Activated CD4-positive, alpha-beta memory T cell treated with anti-CD3 and anti-CD28 coated beads, Interleukin-2, amount 10 ng/mL, durations not matched to agents 7 days and 5 days (primary cell): ENCODE measurements around the gene FASTKD2. TPM values are rescaled to one million over a fixed set of nuclear protein-coding genes. Genes with fewer than 3 reads are reported as not detected.
"Not testable (repeated sequence)": the region's sequence is repeated elsewhere in the genome, so short reads cannot be mapped to it uniquely, and the experiment has no call there.

ENCODE experiments used
- CTCF ChIA-PET: fragments of 350-600 bp; sonication (Branson Sonifier 250); formaldehyde crosslinking; loops from one replicate; lab custom pipeline; 2021; ENCODE audit warnings: antibody characterized with exemption, inconsistent platforms; lab: Charles Lee
- POLR2A ChIA-PET: fragments of 350-600 bp; sonication (Branson Sonifier 250); formaldehyde crosslinking; loops from one replicate; lab custom pipeline; 2021; ENCODE audit warnings: antibody characterized with exemption; lab: Charles Lee
- DNase-seq: peaks from one replicate; pipeline ENCODE4 v3.0.0-alpha.2; 2020
- H3K27ac Mint-ChIP-seq: one replicate; pipeline ENCODE4 v1.8.0; 2021; ENCODE audit warnings: mild to moderate bottlenecking, mixed read lengths
- H3K27me3 Mint-ChIP-seq: one replicate; pipeline ENCODE4 v1.8.0; 2021; ENCODE audit warnings: mixed read lengths
- H3K36me3 Mint-ChIP-seq: one replicate; pipeline ENCODE4 v1.8.0; 2021; ENCODE audit warnings: low read depth, mixed read lengths
- H3K4me1 Mint-ChIP-seq: one replicate; pipeline ENCODE4 v1.8.0; 2021; ENCODE audit warnings: mixed read lengths
- H3K4me3 Mint-ChIP-seq: one replicate; pipeline ENCODE4 v1.8.0; 2021; ENCODE audit warnings: mild to moderate bottlenecking, mixed read lengths
- H3K9me3 Mint-ChIP-seq: one replicate; pipeline ENCODE4 v1.8.0; 2021; ENCODE audit warnings: mixed read lengths
- total RNA-seq, 2 experiments: library from RNA; stranded (reverse); gene quantifications; one replicate each; pipeline ENCODE4 v1.2.3, GENCODE V29; 2021

Gene FASTKD2
- total RNA-seq, 2 experiments from 2014 or later = 15.4 to 15.7 TPM

DNA sequence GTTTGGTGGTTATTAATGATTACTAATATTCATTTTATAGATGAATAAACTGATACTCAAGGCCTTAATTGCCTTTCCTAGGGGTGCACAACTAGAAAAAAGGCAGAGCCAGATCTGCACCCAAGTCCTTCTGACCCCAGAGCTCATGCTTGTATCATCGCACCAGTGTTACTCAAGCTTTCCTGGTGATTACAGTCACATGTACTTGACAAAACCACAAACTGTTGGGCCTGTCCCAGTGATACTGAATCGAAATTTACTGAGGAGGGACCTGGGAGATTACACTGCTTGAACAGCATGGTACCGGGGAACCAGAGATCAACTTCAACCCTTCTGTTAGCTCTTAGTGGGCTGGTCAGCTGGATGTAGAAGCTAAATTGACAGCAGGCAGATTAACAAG is 33.7 kb downstream of the FASTKD2 start:
- ChIA-PET POLR2A (interaction anchor here (0.7 kb wide), 1 partner anchor 34 kb away, joined by 3 read pairs; the partner anchor contains the start of genes FASTKD2 and MDH1B), CTCF (interaction anchor here (0.6 to 3.7 kb wide), 4 partner anchors 17 to 674 kb away, joined by 3 to 39 read pairs (median 17); no protein-coding TSS in a partner anchor)
- Mint-ChIP-seq H3K27me3 (no peaks in the 10 kb centered on the region), H3K4me3 (no peak overlapping the region), H3K4me1 (peaks cover 18% of the 10 kb centered on the region), H3K36me3 (peaks cover 5% of the 10 kb centered on the region), H3K27ac (no peak overlapping the region), H3K9me3 (no peaks in the 10 kb centered on the region)
- DNase-seq = no peak

GRCh38 chr2:206800506-206801417 is 35.4 kb downstream of the FASTKD2 start:
- no peaks in the 10 kb centered on the region for H3K27me3 Mint-ChIP-seq
- ChIA-PET POLR2A (interaction anchor here (0.6 to 1.7 kb wide), 2 partner anchors 673 to 735 kb away, joined by 3 to 7 read pairs; no protein-coding TSS in a partner anchor), CTCF (interaction anchor here (0.8 to 3.7 kb wide), 20 partner anchors 9 to 687 kb away, joined by 3 to 39 read pairs (median 3); no protein-coding TSS in a partner anchor)
- peaks cover 18% of the 10 kb centered on the region for H3K4me1 Mint-ChIP-seq
- H3K36me3 Mint-ChIP-seq = no peaks in the 10 kb centered on the region
- H3K4me3 Mint-ChIP-seq = peak overlapping the region; percentile 51
- peak; percentile 60 for DNase-seq
- H3K27ac Mint-ChIP-seq = peak overlapping the region; percentile 46
- H3K9me3 Mint-ChIP-seq = no peaks in the 10 kb centered on the region

- Mint-ChIP-seq H3K36me3 (no peaks in the 10 kb centered on the region), H3K4me1 (peaks cover 18% of the 10 kb centered on the region), H3K4me3 (no peak overlapping the region), H3K27me3 (no peaks in the 10 kb centered on the region), H3K9me3 (no peaks in the 10 kb centered on the region), H3K27ac (no peak overlapping the region)
- POLR2A ChIA-PET = interaction anchor here (1.7 kb wide), 1 partner anchor 672 kb away, joined by 7 read pairs; no protein-coding TSS in a partner anchor
- CTCF ChIA-PET = interaction anchor here (1.0 to 3.7 kb wide), 10 partner anchors 10 to 672 kb away, joined by 3 to 39 read pairs (median 4); no protein-coding TSS in a partner anchor
- no peak for DNase-seq
Observed at GRCh38 chr2:206801418-206802189, 36.2 kb downstream of the FASTKD2 start.

- no peaks in the 10 kb centered on the region for H3K36me3 Mint-ChIP-seq
- peaks cover 18% of the 10 kb centered on the region for H3K4me1 Mint-ChIP-seq
- POLR2A ChIA-PET = no interaction called here
- H3K4me3 Mint-ChIP-seq = no peak overlapping the region
- no peak for DNase-seq
- H3K9me3 Mint-ChIP-seq = no peaks in the 10 kb centered on the region
- H3K27me3 Mint-ChIP-seq = no peaks in the 10 kb centered on the region
- H3K27ac Mint-ChIP-seq = no peak overlapping the region
- CTCF ChIA-PET = interaction anchor here (0.8 to 3.7 kb wide), 3 partner anchors 9 to 671 kb away, joined by 3 to 39 read pairs (median 4); no protein-coding TSS in a partner anchor
Observed at GRCh38 chr2:206802654-206803514, 37.5 kb downstream of the FASTKD2 start.

DNA sequence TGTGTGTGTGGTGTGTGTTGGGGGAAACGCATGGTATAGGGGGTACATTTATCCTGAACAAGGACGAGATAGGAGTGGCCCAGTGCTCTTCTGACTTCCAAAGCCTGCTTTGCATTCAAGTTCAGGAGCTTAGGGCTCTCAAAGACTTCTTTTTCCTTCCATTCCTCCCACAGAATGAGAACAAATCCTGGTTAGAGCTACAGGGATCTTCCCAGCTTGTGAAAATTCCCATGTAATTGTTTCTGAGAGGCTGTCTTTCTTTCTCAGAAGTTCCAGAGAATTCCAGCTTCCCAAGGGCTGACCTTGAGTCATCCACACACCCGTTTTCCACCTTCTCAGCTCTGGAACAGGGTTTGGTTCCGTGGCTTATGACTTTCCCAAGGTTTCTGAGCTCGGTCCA is 38.9 kb downstream of the FASTKD2 start:
- no peak overlapping the region for H3K4me3 Mint-ChIP-seq
- no peak overlapping the region for H3K27ac Mint-ChIP-seq
- H3K9me3 Mint-ChIP-seq = no peaks in the 10 kb centered on the region
- ChIA-PET POLR2A (no interaction called here), CTCF (interaction anchor here (0.6 kb wide), 1 partner anchor 630 kb away, joined by 3 read pairs; no protein-coding TSS in a partner anchor)
- no peaks in the 10 kb centered on the region for H3K36me3 Mint-ChIP-seq
- DNase-seq = no peak
- peaks cover 10% of the 10 kb centered on the region for H3K4me1 Mint-ChIP-seq
- H3K27me3 Mint-ChIP-seq = no peaks in the 10 kb centered on the region

- no peak overlapping the region for H3K27ac Mint-ChIP-seq
- no peak overlapping the region for H3K4me3 Mint-ChIP-seq
- no peak for DNase-seq
- H3K4me1 Mint-ChIP-seq = peaks cover 2% of the 10 kb centered on the region
- H3K27me3 Mint-ChIP-seq = no peaks in the 10 kb centered on the region
- ChIA-PET POLR2A (no interaction called here), CTCF (interaction anchor here (0.7 kb wide), 1 partner anchor 134 kb away, joined by 3 read pairs; no protein-coding TSS in a partner anchor)
- H3K9me3 Mint-ChIP-seq = no peaks in the 10 kb centered on the region
- no peaks in the 10 kb centered on the region for H3K36me3 Mint-ChIP-seq
Observed at GRCh38 chr2:206805887-206806607, 40.6 kb downstream of the FASTKD2 start.

GRCh38 chr2:206807624-206808023 is 42.2 kb downstream of the FASTKD2 start:
- POLR2A ChIA-PET, DNase-seq, H3K4me3 Mint-ChIP-seq, H3K27me3 Mint-ChIP-seq, CTCF ChIA-PET, H3K36me3 Mint-ChIP-seq, H3K27ac Mint-ChIP-seq, H3K9me3 Mint-ChIP-seq, H3K4me1 Mint-ChIP-seq: not testable (repeated sequence)

DNA sequence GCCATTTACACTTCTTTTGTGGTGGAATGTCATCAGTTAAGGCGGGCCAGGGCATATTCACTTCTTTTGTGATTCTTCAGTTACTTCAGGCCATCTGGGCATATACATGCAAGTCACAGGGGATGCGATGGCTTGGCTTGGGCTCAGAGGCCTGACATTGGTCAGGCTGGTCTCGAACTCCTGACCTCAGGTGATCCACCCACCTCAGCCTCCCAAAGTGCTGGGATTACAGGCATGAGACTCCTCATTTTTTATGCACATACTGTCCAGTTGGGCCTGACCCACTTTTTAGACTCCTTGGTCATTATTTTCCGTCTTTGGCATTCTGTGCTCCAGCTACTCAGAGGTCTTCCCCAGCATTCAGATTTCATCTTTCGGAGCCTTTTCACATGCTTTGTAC is 47.1 kb downstream of the FASTKD2 start:
- DNase-seq, H3K9me3 Mint-ChIP-seq, CTCF ChIA-PET, H3K27me3 Mint-ChIP-seq, POLR2A ChIA-PET, H3K4me3 Mint-ChIP-seq, H3K27ac Mint-ChIP-seq, H3K4me1 Mint-ChIP-seq, H3K36me3 Mint-ChIP-seq: not testable (repeated sequence)

GRCh38 chr2:206814498-206814897 is 49.1 kb downstream of the FASTKD2 start:
- ChIA-PET CTCF (no interaction called here), POLR2A (no interaction called here)
- H3K4me1 Mint-ChIP-seq = no peaks in the 10 kb centered on the region
- H3K27me3 Mint-ChIP-seq = no peaks in the 10 kb centered on the region
- H3K27ac Mint-ChIP-seq = no peak overlapping the region
- H3K9me3 Mint-ChIP-seq = no peaks in the 10 kb centered on the region
- no peaks in the 10 kb centered on the region for H3K36me3 Mint-ChIP-seq
- no peak for DNase-seq
- H3K4me3 Mint-ChIP-seq = no peak overlapping the region

DNA sequence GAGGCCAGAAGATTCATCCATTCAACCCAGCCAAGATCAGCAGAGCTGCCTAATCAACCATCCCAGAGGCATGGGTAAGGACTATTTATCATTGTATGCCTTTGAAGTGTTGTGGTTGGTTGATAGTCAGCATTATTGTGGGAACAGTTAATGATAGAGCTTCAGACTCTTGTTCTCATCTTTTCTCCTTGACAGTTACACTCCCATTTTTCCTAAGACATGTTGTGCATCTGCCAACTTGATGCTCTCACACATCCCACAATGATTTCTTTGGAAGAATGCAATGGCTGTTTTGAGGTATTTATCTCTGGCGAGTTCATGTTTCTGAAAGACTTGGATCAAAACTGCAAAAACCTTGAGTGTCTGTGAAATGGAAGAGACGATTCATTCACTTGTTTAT is 55.4 kb downstream of the FASTKD2 start:
- DNase-seq = no peak
- Mint-ChIP-seq H3K9me3 (no peaks in the 10 kb centered on the region), H3K27ac (no peak overlapping the region), H3K4me3 (no peak overlapping the region), H3K27me3 (no peaks in the 10 kb centered on the region), H3K4me1 (no peaks in the 10 kb centered on the region), H3K36me3 (no peaks in the 10 kb centered on the region)
- CTCF ChIA-PET = no interaction called here
- POLR2A ChIA-PET = no interaction called here

DNA sequence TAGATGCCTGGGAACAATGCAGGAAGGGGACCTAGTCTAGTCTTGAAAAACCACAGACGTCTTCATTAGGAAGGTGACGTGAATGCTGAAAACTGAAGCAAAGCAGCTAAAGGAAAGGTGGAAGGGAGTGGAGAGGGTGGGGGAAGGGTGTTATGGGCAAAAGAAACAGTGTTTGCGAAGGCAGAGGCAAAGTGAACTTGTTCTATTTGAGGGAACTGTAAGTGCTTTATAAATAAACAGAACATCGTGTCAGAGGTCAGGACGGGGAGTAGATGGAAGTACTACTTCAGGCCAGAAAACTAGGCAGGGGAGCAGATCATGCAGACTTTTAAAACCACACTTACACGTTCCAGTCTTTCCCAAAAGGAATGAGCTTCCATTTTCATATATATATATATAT is 57.8 kb downstream of the FASTKD2 start:
- no peaks in the 10 kb centered on the region for H3K4me1 Mint-ChIP-seq
- no peak overlapping the region for H3K27ac Mint-ChIP-seq
- CTCF ChIA-PET = no interaction called here
- no peaks in the 10 kb centered on the region for H3K36me3 Mint-ChIP-seq
- POLR2A ChIA-PET = no interaction called here
- H3K27me3 Mint-ChIP-seq = no peaks in the 10 kb centered on the region
- DNase-seq = no peak
- H3K9me3 Mint-ChIP-seq = no peaks in the 10 kb centered on the region
- H3K4me3 Mint-ChIP-seq = no peak overlapping the region
